AG04449 (cell line): ENCODE measurements around the gene SGIP1.

ENCODE experiments used
- CTCF ChIA-PET: fragments of 350-600 bp; formaldehyde crosslinking; extraction: SDS; loops from one replicate; lab custom pipeline; 2021; ENCODE audit warnings: antibody characterized with exemption; lab: Yijun Ruan, JAX
- POLR2A ChIA-PET: fragments of 400-600, 350-600 bp; formaldehyde crosslinking; extraction: SDS; loops from one replicate; lab custom pipeline; 2020; ENCODE audit warnings: antibody characterized with exemption, inconsistent platforms; lab: Yijun Ruan, JAX
- DNase-seq: peaks from one replicate; pipeline ENCODE4 v3.0.0-alpha.2; 2010; ENCODE audit warnings: low read depth, low spot score
- H3K4me3 ChIP-seq: 2 replicates; pipeline ENCODE4 v1.5.1; 2011; ENCODE audit warnings: low read depth, mild to moderate bottlenecking, control low read depth, low read length
- CTCF ChIP-seq: IDR thresholded peaks from one replicate; pipeline ENCODE4 v1.5.1; 2011; ENCODE audit warnings: mild to moderate bottlenecking, moderate library complexity, low read length, control low read depth, inconsistent platforms; ENCODE audit not compliant: insufficient read depth; ENCODE audit errors: missing control alignments

Gene SGIP1

GRCh38 chr1:66652556-66652955 is 118.6 kb downstream of the SGIP1 start:
- CTCF ChIA-PET, result no interaction called here
- DNase-seq, result no peak
- POLR2A ChIA-PET, result no interaction called here
- no peak overlapping the region for H3K4me3 ChIP-seq
- TF ChIP-seq CTCF, result no peak

- CTCF ChIA-PET, result no interaction called here
Measured at GRCh38 chr1:66654643-66655042, 120.7 kb downstream of the SGIP1 start.

GRCh38 chr1:66671455-66671854 is 137.5 kb downstream of the SGIP1 start:
- no peak overlapping the region for H3K4me3 ChIP-seq
- DNase-seq, result no peak
- POLR2A ChIA-PET, result no interaction called here
- TF ChIP-seq CTCF, result no peak
- CTCF ChIA-PET, result no interaction called here

More at GRCh38 chr1:66654643-66655042, 120.7 kb downstream of the SGIP1 start:
- TF ChIP-seq CTCF, result no peak
- H3K4me3 ChIP-seq, result no peak overlapping the region
- POLR2A ChIA-PET, result no interaction called here
- DNase-seq, result no peak

- peak; percentile 92 for DNase-seq
- no peak overlapping the region for H3K4me3 ChIP-seq
- no peak for TF ChIP-seq CTCF
- ChIA-PET CTCF (no interaction called here), POLR2A (interaction anchor here (0.6 to 0.7 kb wide), 2 partner anchors 9 to 112 kb away, joined by 3 read pairs; no protein-coding TSS in a partner anchor)
Measured at GRCh38 chr1:66676613-66677298, 142.8 kb downstream of the SGIP1 start.

GRCh38 chr1:66678146-66678545 is 144.2 kb downstream of the SGIP1 start:
- no peak for DNase-seq
- ChIA-PET CTCF (interaction anchor here (0.8 kb wide), 1 partner anchor 30 kb away, joined by 3 read pairs; no protein-coding TSS in a partner anchor), POLR2A (interaction anchor here (0.7 kb wide), 1 partner anchor 104 kb away, joined by 3 read pairs; no protein-coding TSS in a partner anchor)
- TF ChIP-seq CTCF, result no peak
- no peak overlapping the region for H3K4me3 ChIP-seq

- no peak for DNase-seq
- no peak for TF ChIP-seq CTCF
- ChIA-PET CTCF (interaction anchor here (0.8 kb wide), 1 partner anchor 31 kb away, joined by 3 read pairs; no protein-coding TSS in a partner anchor), POLR2A (no interaction called here)
- no peak overlapping the region for H3K4me3 ChIP-seq
Measured at GRCh38 chr1:66679140-66679539, 145.2 kb downstream of the SGIP1 start.
